Peyer's patch (tissue), 4 donors: ENCODE data around the gene TMEM161A. TPM values are rescaled to one million over a fixed set of nuclear protein-coding genes. Genes with fewer than 3 reads are reported as not detected.

Experiments used
- DNase-seq, 3 donors: peaks; one replicate each; pipeline ENCODE4 v3.0.0-alpha.2; 2017 to 2019
- H3K27ac ChIP-seq, 4 donors: fragments of 200-600 bp; sonication (generic); one replicate each; pipeline ENCODE4 v1.5.1; 2016 to 2019
- H3K27me3 ChIP-seq, 2 donors: fragments of 200-600 bp; sonication (generic); one replicate each; pipeline ENCODE4 v1.5.1; 2019
- H3K36me3 ChIP-seq, 3 donors: fragments of 200-600 bp; sonication (generic); one replicate each; pipeline ENCODE4 v1.5.1; 2016 to 2019
- H3K4me1 ChIP-seq, 4 donors: fragments of 200-600 bp; sonication (generic); one replicate each; pipeline ENCODE4 v1.5.1; 2016 to 2019
- H3K4me3 ChIP-seq, 4 donors: fragments of 200-600 bp; sonication (generic); 1 replicate in 3 of 4; 2 replicates in 1 of 4; pipeline ENCODE4 v1.5.1; 2016 to 2019; ENCODE audit warnings: mild to moderate bottlenecking in 1 of 4
- H3K9me3 ChIP-seq, 4 donors: fragments of 200-600 bp; sonication (generic); one replicate each; pipeline ENCODE4 v1.5.1; 2016 to 2019; ENCODE audit warnings: mild to moderate bottlenecking in 1 of 4
- CTCF ChIP-seq, 6 experiments: fragments of 450-650 bp in 4 of 6; fragments of 200-600 bp in 2 of 6; sonication (generic) in 1 of 6; IDR thresholded peaks; one replicate each; pipeline ENCODE4 v1.5.1; 2017 to 2019; ENCODE audit warnings: antibody characterized with exemption in 6 of 6, mild to moderate bottlenecking in 3 of 6, moderate library complexity in 1 of 6
- POLR2A ChIP-seq, 2 donors: fragments of 450-650 bp; IDR thresholded peaks; one replicate each; pipeline ENCODE4 v1.5.1; 2017; ENCODE audit warnings: antibody characterized with exemption in 2 of 2, mild to moderate bottlenecking in 2 of 2, moderate library complexity in 2 of 2
- total RNA-seq, 4 donors: library from RNA; depleted of rRNA; stranded (reverse); fragments of >200 nt; gene quantifications; one replicate each; pipeline ENCODE4 v1.1.0, GENCODE V29; 2016

The TMEM161A gene
- total RNA-seq, 4 donors from 2014 or later, result 15.9 to 26.4 (median 18.7) TPM

- no peaks in the 10 kb centered on the region for H3K4me1 ChIP-seq
- H3K36me3 ChIP-seq, result no peaks in the 10 kb centered on the region
- TF ChIP-seq POLR2A (IDR thresholded peaks at IDR 0.05), result no peak
- TF ChIP-seq CTCF (IDR thresholded peaks at IDR 0.05), result no peak
- peak in 2 of 3 donors; percentile 66 to 75 for DNase-seq
- no peaks in the 10 kb centered on the region for H3K27me3 ChIP-seq
- peak overlapping the region in 1 of 4 donors; percentile 18 for H3K4me3 ChIP-seq
- peak overlapping the region in 2 of 4 donors; percentile 39 to 49 for H3K27ac ChIP-seq
- no peaks in the 10 kb centered on the region for H3K9me3 ChIP-seq
Measured at GRCh38 chr19:19160461-19161035, 22.3 kb upstream of the TMEM161A start.

- Histone ChIP-seq H3K27ac (no peak overlapping the region), H3K9me3 (no peaks in the 10 kb centered on the region), H3K36me3 (no peaks in the 10 kb centered on the region), H3K4me1 (no peaks in the 10 kb centered on the region), H3K27me3 (no peaks in the 10 kb centered on the region), H3K4me3 (no peak overlapping the region)
- TF ChIP-seq POLR2A (IDR thresholded peaks at IDR 0.05) (no peak), CTCF (IDR thresholded peaks at IDR 0.05) (no peak)
- no peak for DNase-seq
Measured at GRCh38 chr19:19159534-19159933, 21.3 kb upstream of the TMEM161A start.

GRCh38 chr19:19157808-19158207 is 19.5 kb upstream of the TMEM161A start:
- no peak overlapping the region for H3K4me3 ChIP-seq

GRCh38 chr19:19155495-19156219 is 17.4 kb upstream of the TMEM161A start:
- H3K36me3 ChIP-seq, result no peaks in the 10 kb centered on the region
- no peak overlapping the region for H3K4me3 ChIP-seq
- no peak for TF ChIP-seq POLR2A (IDR thresholded peaks at IDR 0.05)
- TF ChIP-seq CTCF (IDR thresholded peaks at IDR 0.05), result no peak
- H3K4me1 ChIP-seq, result peaks cover 0 to 8% (median 0%) of the 10 kb centered on the region in 4 donors
- H3K27me3 ChIP-seq, result no peaks in the 10 kb centered on the region
- peak in 2 of 3 donors; percentile 85 for DNase-seq
- H3K9me3 ChIP-seq, result no peaks in the 10 kb centered on the region
- H3K27ac ChIP-seq, result no peak overlapping the region

More at GRCh38 chr19:19157808-19158207, 19.5 kb upstream of the TMEM161A start:
- Histone ChIP-seq H3K27ac (no peak overlapping the region), H3K27me3 (no peaks in the 10 kb centered on the region), H3K36me3 (no peaks in the 10 kb centered on the region), H3K9me3 (no peaks in the 10 kb centered on the region), H3K4me1 (no peaks in the 10 kb centered on the region)
- DNase-seq, result no peak
- no peak for TF ChIP-seq POLR2A (IDR thresholded peaks at IDR 0.05)
- no peak for TF ChIP-seq CTCF (IDR thresholded peaks at IDR 0.05)

GRCh38 chr19:19154768-19155494 is 16.7 kb upstream of the TMEM161A start:
- H3K4me1 ChIP-seq, result peaks cover 0 to 8% (median 0%) of the 10 kb centered on the region in 4 donors
- no peaks in the 10 kb centered on the region for H3K36me3 ChIP-seq
- no peak for DNase-seq
- H3K27me3 ChIP-seq, result no peaks in the 10 kb centered on the region
- no peak overlapping the region for H3K27ac ChIP-seq
- no peaks in the 10 kb centered on the region for H3K9me3 ChIP-seq
- H3K4me3 ChIP-seq, result no peak overlapping the region
- TF ChIP-seq CTCF (IDR thresholded peaks at IDR 0.05) (no peak), POLR2A (IDR thresholded peaks at IDR 0.05) (no peak)
